GM18505 (cell line): Measurements from ENCODE around the gene PNPLA2.
A peak's percentile ranks its signal among the peaks of the same experiment; 100 is the strongest.

Experiments used
- ATAC-seq: cut with Tn5 transposase; IDR thresholded peaks from one replicate; pipeline ENCODE4 v1.9.1; 2021; ENCODE audit not compliant: unreplicated experiment
- POLR2A ChIP-seq: IDR thresholded peaks from 4 replicates; pipeline ENCODE4 v1.6.1; 2011; ENCODE audit warnings: borderline replicate concordance; ENCODE audit not compliant: insufficient read depth, insufficient read length; ENCODE audit errors: extremely low read depth

Gene PNPLA2

GRCh38 chr11:818396-819128, at the start of gene PNPLA2:
Gene PNPLA2 (plus strand): TSS chr11:818914. CDS start chr11:819719, 805 bp downstream.
- no peak for TF ChIP-seq POLR2A
- no peak for ATAC-seq

- ATAC-seq, result no peak
- TF ChIP-seq POLR2A, result no peak
Measured at GRCh38 chr11:769887-770641, 48.6 kb upstream of the PNPLA2 start.

GRCh38 chr11:770642-771616, 47.8 kb upstream of the PNPLA2 start:
- no peak for TF ChIP-seq POLR2A
- no peak for ATAC-seq

GRCh38 chr11:771617-772204, 47.0 kb upstream of the PNPLA2 start:
- no peak for TF ChIP-seq POLR2A
- no peak for ATAC-seq

GRCh38 chr11:772429-773390, 46.0 kb upstream of the PNPLA2 start:
- no peak for ATAC-seq
- no peak for TF ChIP-seq POLR2A

- ATAC-seq, result no peak
Measured at GRCh38 chr11:773425-773824, 45.3 kb upstream of the PNPLA2 start.

GRCh38 chr11:773830-774229, 44.9 kb upstream of the PNPLA2 start:
- ATAC-seq, result no peak
- TF ChIP-seq POLR2A, result no peak

More at GRCh38 chr11:773425-773824, 45.3 kb upstream of the PNPLA2 start:
- no peak for TF ChIP-seq POLR2A

GRCh38 chr11:774873-775592, 43.7 kb upstream of the PNPLA2 start:
- TF ChIP-seq POLR2A, result no peak
- ATAC-seq, result no peak

- TF ChIP-seq POLR2A, result no peak
- no peak for ATAC-seq
Measured at GRCh38 chr11:776263-776560, 42.5 kb upstream of the PNPLA2 start.

GRCh38 chr11:776561-777287, 42.0 kb upstream of the PNPLA2 start:
- no peak for TF ChIP-seq POLR2A

More at GRCh38 chr11:776561-777287, 42.0 kb upstream of the PNPLA2 start:
- peak; percentile 31 for ATAC-seq
